ENCODE results near the gene TDRD7. TPM values are rescaled to one million over a fixed set of nuclear protein-coding genes. Genes with fewer than 3 reads are reported as not detected.

TDRD7 gene
- total and polyA plus RNA-seq, 2 of the 8 experiments (the other 6 are each of a cell fraction or from before 2014, with no cell fraction given), result 1.2 to 2.3 TPM

- Histone ChIP-seq H3K23ac (ENCODE audit: insufficient read length) (no peak overlapping the region), H2BK15ac (ENCODE audit: low read length) (peak overlapping the region; percentile 46; the same call in 1 of the 2 replicates), H3K56ac (replicated peaks; ENCODE audit: insufficient read length, low read depth, low read length) (no peak overlapping the region), H3K4me1 (replicated peaks in 1 of 4; ENCODE audit: control insufficient read depth in 3 of 4, insufficient read depth in 4 of 4, low read length in 3 of 4) (peaks cover 0 to 6% (median 5%) of the 10 kb centered on the region in 4 experiments; a peak in 5 of 7 replicates), H3K4ac (replicated peaks; ENCODE audit: insufficient read length, low read depth, low read length) (no peak overlapping the region), H3K27ac (ENCODE audit: low read depth, low read length) (no peak overlapping the region), H3K4me3 (ENCODE audit: extremely low read depth in 1 of 4, insufficient read depth in 2 of 4, low read depth in 3 of 4, low read length in 4 of 4) (peak overlapping the region; percentile 38 to 69 (median 57)), H3K27me3 (replicated peaks in 1 of 4; ENCODE audit: control insufficient read depth in 3 of 4, extremely low read depth in 1 of 4, insufficient read depth in 3 of 4, low read length in 3 of 4) (peaks cover 39 to 60% (median 50%) of the 10 kb centered on the region in 4 experiments), H3K14ac (ENCODE audit: insufficient read length) (no peak overlapping the region), H4K5ac (ENCODE audit: insufficient read length, low read depth, low read length) (no peak overlapping the region), H2AK5ac (ENCODE audit: low read depth, low read length) (no peak overlapping the region), H3K9me3 (ENCODE audit: insufficient read depth in 2 of 2, low read depth in 1 of 2, low read length in 1 of 2) (peaks cover 0 to 5% of the 10 kb centered on the region in 2 experiments; a peak in 1 of 4 replicates), H3K9ac (replicated peaks in 1 of 4; ENCODE audit: extremely low read depth in 1 of 4, low read depth in 3 of 4, low read length in 3 of 4) (no peak overlapping the region), H4K8ac (ENCODE audit: extremely low read depth, insufficient read depth, low read length) (no peak overlapping the region), H2AFZ (ENCODE audit: low read length) (peak overlapping the region; percentile 74; the same call in 1 of the 2 replicates), H2BK12ac (ENCODE audit: low read depth, low read length) (peak overlapping the region; percentile 55; the same call in 1 of the 2 replicates), H3K4me2 (ENCODE audit: insufficient read depth in 1 of 2, low read depth in 2 of 2, low read length in 2 of 2) (peak overlapping the region; percentile 93 to 98), H2BK120ac (replicated peaks; ENCODE audit: low read depth, low read length) (no peak overlapping the region), H2BK5ac (ENCODE audit: low read depth, low read length) (no peak overlapping the region), H3K36me3 (ENCODE audit: control insufficient read depth in 2 of 4, insufficient read depth in 4 of 4, low read length in 3 of 4) (no peaks in the 10 kb centered on the region), H3K79me1 (ENCODE audit: low read depth, low read length) (no peaks in the 10 kb centered on the region), H4K91ac (replicated peaks; ENCODE audit: insufficient read length, low read length) (no peak overlapping the region), H3K79me2 (ENCODE audit: control insufficient read depth in 1 of 2, insufficient read depth in 2 of 2, low read length in 2 of 2) (no peaks in the 10 kb centered on the region), H3K23me2 (ENCODE audit: low read depth, low read length) (peaks cover 15% of the 10 kb centered on the region), H4K20me1 (replicated peaks in 1 of 2; ENCODE audit: control insufficient read depth in 1 of 2, insufficient read depth in 2 of 2, low read length in 2 of 2) (no peaks in the 10 kb centered on the region), H3K18ac (ENCODE audit: extremely low read depth, low read length) (peak overlapping the region; percentile 24; the same call in 1 of the 2 replicates), H2BK20ac (ENCODE audit: low read length) (no peak overlapping the region)
- DNase-seq (ENCODE audit: low read depth in 1 of 2, low spot score in 2 of 2), result no peak
- ChIA-PET POLR2A (ENCODE audit: partially characterized antibody) (interaction anchor here (0.7 to 2.0 kb wide), 5 partner anchors 18 to 95 kb away, joined by 3 to 6 read pairs (median 4); no protein-coding TSS in a partner anchor), CTCF (ENCODE audit: partially characterized antibody) (interaction anchor here (0.7 to 6.0 kb wide), 29 partner anchors 8 to 646 kb away, joined by 3 to 53 read pairs (median 4); no protein-coding TSS in a partner anchor)
- no peak for FAIRE-seq
- WGBS, 2 experiments (ENCODE audit: extremely low coverage in 1 of 2, insufficient coverage in 1 of 2, insufficient read length in 1 of 2, insufficient replicate concordance in 2 of 2, low coverage in 1 of 2, low lambda C conversion rate in 2 of 2, missing lambda C conversion rate in 1 of 2), result 18% methylated on average over 17 of the region's 17 CpGs; no CpG with 5 or more reads in 1 of the 2 experiments
- TF ChIP-seq YY1 (IDR thresholded peaks at IDR 0.05; ENCODE audit: low read depth, low read length) (peak; percentile 34; the same call in 1 of the 2 replicates), JUN (IDR thresholded peaks at IDR 0.05; ENCODE audit: low read depth, low read length) (no peak), BRCA1 (IDR thresholded peaks at IDR 0.05; ENCODE audit: low read depth, low read length) (no peak), SAP30 (IDR thresholded peaks at IDR 0.05; ENCODE audit: insufficient read depth, insufficient replicate concordance, low read length) (no peak), BCL11A (IDR thresholded peaks at IDR 0.05; ENCODE audit: low read depth in 2 of 2, low read length in 2 of 2) (no peak), GABPA (IDR thresholded peaks at IDR 0.05; ENCODE audit: borderline replicate concordance, insufficient read depth, low read length) (no peak), CHD2 (IDR thresholded peaks at IDR 0.05; ENCODE audit: low read length) (no peak), CTBP2 (IDR thresholded peaks at IDR 0.05; ENCODE audit: borderline replicate concordance, insufficient read depth, insufficient read length, low read length) (no peak), NANOG (IDR thresholded peaks at IDR 0.05; ENCODE audit: insufficient read depth, low read depth, low read length, poor library complexity, severe bottlenecking) (no peak)
Observed at GRCh38 chr9:97502984-97503861, 91.3 kb downstream of the TDRD7 start.

All from H1 (cell line).